ENCODE measurements around the gene TMEM130. TPM values are rescaled to one million over a fixed set of nuclear protein-coding genes. Genes with fewer than 3 reads are reported as not detected.

Gene TMEM130
- total RNA-seq, 1 experiment from 2014 or later: 1.7 TPM

DNA sequence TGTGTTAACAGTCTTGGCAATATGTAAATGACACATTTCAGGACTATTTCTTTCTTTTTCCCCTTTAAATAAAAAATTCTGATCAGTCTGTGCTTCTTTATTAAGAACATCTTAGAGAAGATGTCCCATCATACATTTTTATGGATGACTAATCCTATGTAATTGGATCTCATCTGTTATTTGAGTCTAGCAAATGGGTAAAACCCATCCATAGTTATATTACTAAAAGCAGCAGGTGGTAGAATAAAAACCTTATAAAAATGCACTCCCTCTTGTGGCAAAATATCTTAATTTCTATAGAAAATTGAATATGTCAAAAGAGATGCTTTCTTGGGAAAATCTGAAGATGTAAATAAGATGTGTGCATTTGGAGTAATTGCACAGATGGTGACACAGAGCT lies 43.8 kb upstream of the TMEM130 start:
- Histone ChIP-seq H4K91ac (ENCODE audit: insufficient read length, low read depth, low read length) (no peak overlapping the region), H2AK5ac (ENCODE audit: insufficient read length, low read length) (no peak overlapping the region), H2BK20ac (ENCODE audit: low read depth, low read length, poor library complexity, severe bottlenecking) (no peak overlapping the region), H3K4me2 (ENCODE audit: insufficient read depth, insufficient read length, low read length) (no peak overlapping the region), H3K79me1 (ENCODE audit: insufficient read depth, low read depth, low read length, poor library complexity, severe bottlenecking) (no peaks in the 10 kb centered on the region), H3T11ph (ENCODE audit: low read length) (no peak overlapping the region), H3K4ac (ENCODE audit: low read depth, low read length) (no peak overlapping the region), H3K79me2 (ENCODE audit: insufficient read depth, low read length) (no peaks in the 10 kb centered on the region), H4K8ac (replicated peaks; ENCODE audit: insufficient read length, low read depth, low read length) (no peak overlapping the region), H2BK5ac (ENCODE audit: insufficient read length, low read length) (no peak overlapping the region), H3K27me3 (ENCODE audit: insufficient read depth, low read length) (no peaks in the 10 kb centered on the region), H3K27ac (ENCODE audit: insufficient read length, low read depth, low read length) (no peak overlapping the region), H2AFZ (ENCODE audit: low read length) (no peak overlapping the region), H3K4me1 (ENCODE audit: insufficient read depth, low read length) (no peaks in the 10 kb centered on the region), H2BK15ac (ENCODE audit: low read depth, low read length) (no peak overlapping the region), H2BK120ac (ENCODE audit: low read depth, low read length, poor library complexity, severe bottlenecking) (no peak overlapping the region), H3K23ac (ENCODE audit: insufficient read length, low read depth, low read length) (no peak overlapping the region), H3K9ac (ENCODE audit: extremely low read depth, insufficient read length, low read length) (no peak overlapping the region), H3K23me2 (ENCODE audit: insufficient read length, low read depth, low read length, poor library complexity, severe bottlenecking) (no peaks in the 10 kb centered on the region), H3K56ac (ENCODE audit: insufficient read length, low read depth, low read length) (no peak overlapping the region), H4K20me1 (ENCODE audit: control insufficient read depth, insufficient read depth, insufficient read length) (no peaks in the 10 kb centered on the region), H3K9me3 (ENCODE audit: control insufficient read depth, low read depth, low read length) (no peaks in the 10 kb centered on the region), H2BK12ac (ENCODE audit: insufficient read length, low read depth, low read length) (no peak overlapping the region), H3K18ac (ENCODE audit: insufficient read length, low read depth, low read length) (no peak overlapping the region), H4K5ac (ENCODE audit: insufficient read length, low read depth, low read length) (no peak overlapping the region), H3K14ac (ENCODE audit: insufficient read depth, low read length) (no peak overlapping the region)
- no peak overlapping the region for H3K4me3 Mint-ChIP-seq
- no peaks in the 10 kb centered on the region for H3K27me3 Mint-ChIP-seq (ENCODE audit: low read depth)
- peaks cover 45 to 92% (median 87%) of the 10 kb centered on the region in 3 experiments; a peak in 6 of 7 replicates for H3K36me3 Mint-ChIP-seq (ENCODE audit: insufficient read depth in 1 of 3, low read depth in 3 of 3)
- TF ChIP-seq, protein P1, sequence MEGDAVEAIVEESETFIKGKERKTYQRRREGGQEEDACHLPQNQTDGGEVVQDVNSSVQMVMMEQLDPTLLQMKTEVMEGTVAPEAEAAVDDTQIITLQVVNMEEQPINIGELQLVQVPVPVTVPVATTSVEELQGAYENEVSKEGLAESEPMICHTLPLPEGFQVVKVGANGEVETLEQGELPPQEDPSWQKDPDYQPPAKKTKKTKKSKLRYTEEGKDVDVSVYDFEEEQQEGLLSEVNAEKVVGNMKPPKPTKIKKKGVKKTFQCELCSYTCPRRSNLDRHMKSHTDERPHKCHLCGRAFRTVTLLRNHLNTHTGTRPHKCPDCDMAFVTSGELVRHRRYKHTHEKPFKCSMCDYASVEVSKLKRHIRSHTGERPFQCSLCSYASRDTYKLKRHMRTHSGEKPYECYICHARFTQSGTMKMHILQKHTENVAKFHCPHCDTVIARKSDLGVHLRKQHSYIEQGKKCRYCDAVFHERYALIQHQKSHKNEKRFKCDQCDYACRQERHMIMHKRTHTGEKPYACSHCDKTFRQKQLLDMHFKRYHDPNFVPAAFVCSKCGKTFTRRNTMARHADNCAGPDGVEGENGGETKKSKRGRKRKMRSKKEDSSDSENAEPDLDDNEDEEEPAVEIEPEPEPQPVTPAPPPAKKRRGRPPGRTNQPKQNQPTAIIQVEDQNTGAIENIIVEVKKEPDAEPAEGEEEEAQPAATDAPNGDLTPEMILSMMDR (conservative IDR thresholded peaks at IDR 0.05): no peak
- H3K4me1 Mint-ChIP-seq: no peaks in the 10 kb centered on the region
- no peak for DNase-seq
- H3K27ac Mint-ChIP-seq: no peak overlapping the region
- no peaks in the 10 kb centered on the region for H3K9me3 Mint-ChIP-seq
